GM23338 (cell line): ENCODE results near the gene ADCY6.

Experiments used
- EZH2 ChIP-seq: fragments of 200-600 bp; sonication (generic); IDR thresholded peaks from one replicate; pipeline ENCODE4 v1.8.0; 2017; ENCODE audit warnings: antibody characterized with exemption, mild to moderate bottlenecking, low read depth; ENCODE audit not compliant: unreplicated experiment
- EZH2phosphoT487 ChIP-seq: fragments of 200-600 bp; sonication (generic); IDR thresholded peaks from one replicate; pipeline ENCODE4 v1.8.1; 2018; ENCODE audit warnings: antibody characterized with exemption; ENCODE audit not compliant: unreplicated experiment
- POLR2AphosphoS5 ChIP-seq: IDR thresholded peaks from 2 replicates; pipeline ENCODE4 v1.6.1; 2016; ENCODE audit warnings: antibody characterized with exemption, low read depth
- REST ChIP-seq: IDR thresholded peaks from one replicate; pipeline ENCODE4 v1.6.1; 2018; ENCODE audit warnings: antibody characterized with exemption; ENCODE audit not compliant: unreplicated experiment
- TF ChIP-seq, protein P1 (sequence below), 2 experiments: fragments of 200-600 bp in 1 of 2; sonication (generic) in 1 of 2; conservative IDR thresholded peaks; 2 replicates each; pipeline versions ENCODE4 v1.5.1 to v1.6.1; 2016 to 2017; ENCODE audit warnings: antibody characterized with exemption in 2 of 2, low read depth in 2 of 2, mild to moderate bottlenecking in 2 of 2, moderate library complexity in 1 of 2

GRCh38 chr12:48717252-48717695 is 71.6 kb downstream of the ADCY6 start:
- TF ChIP-seq EZH2 (no peak), EZH2phosphoT487 (no peak), POLR2AphosphoS5 (no peak), REST (no peak)
- TF ChIP-seq, protein P1, sequence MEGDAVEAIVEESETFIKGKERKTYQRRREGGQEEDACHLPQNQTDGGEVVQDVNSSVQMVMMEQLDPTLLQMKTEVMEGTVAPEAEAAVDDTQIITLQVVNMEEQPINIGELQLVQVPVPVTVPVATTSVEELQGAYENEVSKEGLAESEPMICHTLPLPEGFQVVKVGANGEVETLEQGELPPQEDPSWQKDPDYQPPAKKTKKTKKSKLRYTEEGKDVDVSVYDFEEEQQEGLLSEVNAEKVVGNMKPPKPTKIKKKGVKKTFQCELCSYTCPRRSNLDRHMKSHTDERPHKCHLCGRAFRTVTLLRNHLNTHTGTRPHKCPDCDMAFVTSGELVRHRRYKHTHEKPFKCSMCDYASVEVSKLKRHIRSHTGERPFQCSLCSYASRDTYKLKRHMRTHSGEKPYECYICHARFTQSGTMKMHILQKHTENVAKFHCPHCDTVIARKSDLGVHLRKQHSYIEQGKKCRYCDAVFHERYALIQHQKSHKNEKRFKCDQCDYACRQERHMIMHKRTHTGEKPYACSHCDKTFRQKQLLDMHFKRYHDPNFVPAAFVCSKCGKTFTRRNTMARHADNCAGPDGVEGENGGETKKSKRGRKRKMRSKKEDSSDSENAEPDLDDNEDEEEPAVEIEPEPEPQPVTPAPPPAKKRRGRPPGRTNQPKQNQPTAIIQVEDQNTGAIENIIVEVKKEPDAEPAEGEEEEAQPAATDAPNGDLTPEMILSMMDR (conservative IDR thresholded peaks at IDR 0.05; ENCODE audit: low read depth in 2 of 2) = no peak
